HepG2 (cell line): ENCODE measurements around the gene SPTAN1.

ENCODE experiments used
- ADNP ChIP-seq: sonication (generic); formaldehyde crosslinking; IDR thresholded peaks from 2 replicates; pipeline ENCODE4 v1.4.0; 2020; ENCODE audit warnings: missing genetic modification reagents
- AHR ChIP-seq: IDR thresholded peaks from 2 replicates; pipeline ENCODE4 v1.6.1; 2018; ENCODE audit warnings: missing genetic modification reagents, missing compliant biosample characterization
- CEBPG ChIP-seq: IDR thresholded peaks from 2 replicates; pipeline ENCODE4 v1.6.1; 2016
- CENPX ChIP-seq: sonication (generic); formaldehyde crosslinking; IDR thresholded peaks from 2 replicates; pipeline ENCODE4 v1.9.0; 2021; ENCODE audit warnings: mild to moderate bottlenecking, missing genetic modification reagents, moderate library complexity
- ESRRA ChIP-seq: sonication (generic); formaldehyde crosslinking; IDR thresholded peaks from 2 replicates; pipeline ENCODE4 v1.5.1; 2020; ENCODE audit warnings: mild to moderate bottlenecking, low read depth, missing genetic modification reagents
- GABPB1 ChIP-seq: IDR thresholded peaks from 2 replicates; pipeline ENCODE4 v1.6.1; 2016; ENCODE audit warnings: mild to moderate bottlenecking, missing genetic modification reagents, moderate library complexity, missing compliant biosample characterization
- MTF1 ChIP-seq: sonication (generic); formaldehyde crosslinking; IDR thresholded peaks from 2 replicates; pipeline ENCODE4 v1.5.0; 2020; ENCODE audit warnings: missing genetic modification reagents
- NR1H2 ChIP-seq: sonication (generic); formaldehyde crosslinking; IDR thresholded peaks from 2 replicates; pipeline ENCODE4 v1.8.1; 2022; ENCODE audit warnings: low read depth, missing genetic modification reagents, borderline replicate concordance
- PAF1 ChIP-seq: IDR thresholded peaks from 2 replicates; pipeline ENCODE4 v1.6.1; 2016; ENCODE audit warnings: missing genetic modification reagents, missing compliant biosample characterization
- POLR2A ChIP-seq, 2 experiments: IDR thresholded peaks; 2 replicates each; pipeline ENCODE4 v1.6.1; 2011; ENCODE audit warnings: low read depth in 2 of 2, low read length in 2 of 2, mild to moderate bottlenecking in 1 of 2, moderate library complexity in 1 of 2; ENCODE audit not compliant: insufficient read depth in 1 of 2
- RAD21 ChIP-seq: fragments of 450-650 bp; formaldehyde crosslinking; IDR thresholded peaks from 2 replicates; pipeline ENCODE4 v1.5.0; 2020; ENCODE audit warnings: mild to moderate bottlenecking
- ZBTB7A ChIP-seq: sonication (generic); formaldehyde crosslinking; IDR thresholded peaks from 2 replicates; pipeline ENCODE4 v1.8.0; 2022; ENCODE audit warnings: mild to moderate bottlenecking, missing genetic modification reagents
- ZNF639 ChIP-seq: conservative IDR thresholded peaks from 2 replicates; pipeline ENCODE4 v1.6.1; 2018; ENCODE audit warnings: missing genetic modification reagents

- TF ChIP-seq NR1H2, result no peak
- no peak for TF ChIP-seq POLR2A (IDR thresholded peaks at IDR 0.05; ENCODE audit: insufficient read depth in 1 of 2, low read depth in 2 of 2, low read length in 2 of 2)
- TF ChIP-seq CENPX (CRISPR knock-in tag), result no peak
- TF ChIP-seq AHR, result no peak
- no peak for TF ChIP-seq ZNF639 (CRISPR knock-in tag)
- no peak for TF ChIP-seq MTF1 (CRISPR knock-in tag)
- no peak for TF ChIP-seq ADNP (CRISPR knock-in tag)
- TF ChIP-seq CEBPG (CRISPR knock-in tag), result no peak
- no peak for TF ChIP-seq ESRRA (CRISPR knock-in tag)
- no peak for TF ChIP-seq RAD21 (CRISPR knock-in tag)
- no peak for TF ChIP-seq GABPB1 (CRISPR knock-in tag)
- TF ChIP-seq ZBTB7A (CRISPR knock-in tag), result no peak
- TF ChIP-seq PAF1 (CRISPR knock-in tag), result no peak
Measured at GRCh38 chr9:128512820-128513219, 39.6 kb upstream of the SPTAN1 start.
